Right lung (tissue), 5 donors: ENCODE data around the gene RTN4R. TPM values are rescaled to one million over a fixed set of nuclear protein-coding genes. Genes with fewer than 3 reads are reported as not detected.
A peak's percentile ranks its signal among the peaks of the same experiment; 100 is the strongest.
"Not testable (repeated sequence)": the region's sequence is repeated elsewhere in the genome, so short reads cannot be mapped to it uniquely, and the experiment has no call there.

Experiments used
- DNase-seq, 2 donors: peaks; one replicate each; pipeline ENCODE4 v3.0.0-alpha.2; 2013
- polyA plus RNA-seq, 5 donors: library from polyadenylated mRNA; unstranded; fragments of 120-200 nt; gene quantifications; one replicate each; pipeline versions ENCODE4 v1.2.1 to v1.2.3, GENCODE V29; 2013; ENCODE audit warnings: inconsistent platforms in 1 of 5, low replicate concordance in 1 of 5; ENCODE audit not compliant: insufficient read length in 5 of 5, insufficient read depth in 1 of 5

Gene RTN4R
- polyA plus RNA-seq, 5 donors, result 4.2 to 11.9 (median 4.9) TPM

GRCh38 chr22:20289182-20290044 lies 21.3 kb upstream of the RTN4R start:
- not testable (repeated sequence) for DNase-seq

- not testable (repeated sequence) for DNase-seq
These were observed 18.8 kb upstream of the RTN4R start for GRCh38 chr22:20286784-20287423.

GRCh38 chr22:20286312-20286660 lies 18.2 kb upstream of the RTN4R start:
- not testable (repeated sequence) for DNase-seq

DNA sequence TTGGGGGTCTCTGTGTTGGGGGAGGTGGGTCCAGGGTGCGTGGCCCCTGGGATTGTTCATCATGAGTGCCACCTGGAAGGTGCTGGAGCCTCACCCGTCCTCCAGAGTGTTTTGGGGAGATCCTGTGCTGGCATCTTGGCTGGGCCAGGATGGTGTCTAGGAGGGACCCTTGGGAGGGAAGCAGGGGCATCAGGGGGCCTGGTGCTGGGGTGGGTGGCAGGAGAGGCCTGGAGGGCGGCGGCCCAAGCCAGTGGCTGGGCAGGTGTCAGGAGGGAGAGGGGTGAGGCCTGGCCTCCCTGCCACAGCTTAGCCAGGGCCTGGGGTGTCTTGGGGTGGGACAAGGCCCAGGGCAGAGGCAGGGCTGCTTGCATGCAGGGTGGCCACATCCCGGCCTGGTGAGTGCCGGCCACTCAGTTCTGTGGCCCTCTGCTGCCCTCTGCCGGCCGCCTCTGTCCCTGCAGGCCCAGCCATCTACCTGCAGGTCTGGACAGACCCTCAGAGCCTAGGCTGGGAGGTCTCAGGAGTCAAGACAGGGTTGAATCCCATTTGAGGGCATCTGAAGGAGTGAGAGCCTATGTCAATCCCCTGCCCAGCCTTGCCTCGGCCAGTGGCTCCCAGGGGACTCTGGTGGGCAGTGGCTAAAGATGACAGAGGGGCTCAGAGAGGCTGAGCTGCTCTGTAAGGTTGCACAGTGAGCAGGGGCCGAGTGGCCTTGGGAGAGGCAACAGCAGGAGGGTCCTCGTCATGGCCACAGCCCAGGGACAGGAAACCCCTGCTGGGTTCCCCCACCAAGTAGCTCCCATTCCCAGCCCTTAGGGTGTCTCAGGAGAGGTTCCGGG lies 17.6 kb upstream of the RTN4R start:
- peak in 1 of 2 donors; percentile 50 for DNase-seq

GRCh38 chr22:20284471-20285086 lies 16.5 kb upstream of the RTN4R start:
- DNase-seq, result no peak

GRCh38 chr22:20283674-20284066 lies 15.6 kb upstream of the RTN4R start:
- DNase-seq, result no peak

DNA sequence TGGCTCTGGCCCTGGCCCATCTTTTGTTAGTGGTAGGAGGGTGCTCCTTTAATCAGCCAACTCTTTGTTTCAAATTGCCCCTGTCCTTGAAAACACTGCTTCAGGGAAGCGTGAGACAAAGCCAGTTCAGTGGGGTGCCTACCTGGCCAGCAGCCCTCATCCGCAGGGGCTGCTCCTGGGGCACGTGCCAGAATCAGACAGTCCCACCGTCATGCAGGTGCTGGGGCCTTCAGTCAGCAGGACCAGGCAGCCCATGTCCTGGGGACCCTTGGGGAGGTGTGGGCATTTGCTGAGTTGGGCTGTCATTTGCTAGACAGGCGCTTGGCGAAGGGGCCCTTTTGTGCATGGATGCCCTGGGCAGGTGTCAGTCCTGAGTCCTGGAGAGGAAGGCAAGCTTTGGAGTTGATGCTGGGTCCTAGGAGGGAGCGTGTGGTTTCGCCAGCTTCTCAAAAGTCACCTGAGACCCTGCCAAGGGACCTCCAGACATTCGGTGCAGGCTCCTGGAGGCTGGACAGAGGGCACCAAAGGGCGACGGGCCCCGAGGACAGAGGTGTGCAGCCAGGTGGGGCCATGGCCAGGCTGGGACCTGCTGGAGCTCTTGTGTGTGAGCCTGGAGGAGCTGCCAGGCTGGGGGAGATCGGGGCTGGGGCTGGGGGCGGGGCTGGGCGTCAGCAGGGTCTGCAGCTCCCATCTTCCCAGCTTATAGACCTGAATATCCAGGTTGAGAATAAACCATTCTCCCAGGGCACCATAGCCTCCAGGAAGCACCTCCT lies 15.0 kb upstream of the RTN4R start:
- DNase-seq, result no peak

- DNase-seq, result no peak
These were observed 13.8 kb upstream of the RTN4R start for GRCh38 chr22:20281891-20282290.

DNA sequence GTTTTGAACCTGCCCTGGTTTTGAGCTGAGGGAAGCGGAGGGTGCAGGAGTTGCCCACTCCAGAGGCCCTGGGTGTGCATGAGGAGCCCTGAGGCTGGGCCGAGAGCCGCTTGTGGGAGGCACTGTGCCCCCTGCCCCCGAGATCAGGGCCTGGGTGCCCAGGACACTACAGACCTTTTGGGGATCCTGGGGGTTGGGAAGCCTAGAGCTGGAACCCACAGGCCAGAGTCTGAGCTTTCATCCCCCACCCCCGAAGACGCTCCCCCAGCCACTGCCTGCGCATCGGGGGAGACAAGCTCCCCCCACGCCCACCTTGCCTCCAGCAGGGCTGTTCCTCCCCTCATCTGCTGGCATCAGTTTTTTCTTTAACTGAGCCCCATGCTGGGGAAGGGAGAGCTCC lies 13.4 kb upstream of the RTN4R start:
- DNase-seq, result not testable (repeated sequence)

DNA sequence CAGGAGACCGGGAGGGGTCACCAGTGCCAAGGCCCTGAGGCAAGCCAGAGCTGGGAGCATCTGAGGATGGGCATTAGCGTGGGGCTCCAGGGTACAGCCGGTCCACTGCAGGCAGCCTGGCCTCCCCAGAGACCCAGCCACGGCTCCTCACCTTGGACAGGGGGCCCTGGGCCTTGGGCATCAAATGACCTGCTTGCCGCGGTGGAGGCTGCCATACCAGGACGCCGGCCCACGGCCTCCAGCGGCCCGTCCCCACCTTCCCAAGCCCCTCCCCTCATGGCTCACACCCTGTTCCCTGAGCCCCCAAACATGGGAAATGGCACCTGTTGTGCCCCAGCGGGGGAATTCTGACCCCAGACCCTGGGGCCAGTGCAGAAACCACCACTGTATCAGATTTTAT lies 12.7 kb upstream of the RTN4R start:
- no peak for DNase-seq

DNA sequence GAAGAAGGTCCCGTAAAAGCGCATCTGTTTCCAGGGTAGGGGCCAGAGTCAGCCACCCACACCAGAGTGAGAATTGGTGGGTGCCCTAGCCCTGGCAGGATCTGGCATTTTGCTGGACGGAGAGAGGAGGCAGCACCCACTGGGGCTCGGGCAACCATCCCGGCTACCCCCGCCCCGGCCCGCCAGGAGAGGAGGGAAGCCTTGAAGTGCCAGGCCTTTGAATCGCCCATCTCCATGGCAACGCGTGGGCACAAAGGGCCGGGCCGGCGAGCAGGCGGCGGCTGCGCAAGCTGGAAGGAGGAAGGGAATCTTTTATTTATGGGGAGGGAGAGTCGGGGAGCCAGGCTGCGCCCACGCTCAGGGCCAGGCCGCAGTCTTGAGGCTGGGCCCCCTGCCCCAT lies 12.0 kb upstream of the RTN4R start:
- DNase-seq, result not testable (repeated sequence)

GRCh38 chr22:20279662-20280134 lies 11.6 kb upstream of the RTN4R start:
- DNase-seq, result no peak

DNA sequence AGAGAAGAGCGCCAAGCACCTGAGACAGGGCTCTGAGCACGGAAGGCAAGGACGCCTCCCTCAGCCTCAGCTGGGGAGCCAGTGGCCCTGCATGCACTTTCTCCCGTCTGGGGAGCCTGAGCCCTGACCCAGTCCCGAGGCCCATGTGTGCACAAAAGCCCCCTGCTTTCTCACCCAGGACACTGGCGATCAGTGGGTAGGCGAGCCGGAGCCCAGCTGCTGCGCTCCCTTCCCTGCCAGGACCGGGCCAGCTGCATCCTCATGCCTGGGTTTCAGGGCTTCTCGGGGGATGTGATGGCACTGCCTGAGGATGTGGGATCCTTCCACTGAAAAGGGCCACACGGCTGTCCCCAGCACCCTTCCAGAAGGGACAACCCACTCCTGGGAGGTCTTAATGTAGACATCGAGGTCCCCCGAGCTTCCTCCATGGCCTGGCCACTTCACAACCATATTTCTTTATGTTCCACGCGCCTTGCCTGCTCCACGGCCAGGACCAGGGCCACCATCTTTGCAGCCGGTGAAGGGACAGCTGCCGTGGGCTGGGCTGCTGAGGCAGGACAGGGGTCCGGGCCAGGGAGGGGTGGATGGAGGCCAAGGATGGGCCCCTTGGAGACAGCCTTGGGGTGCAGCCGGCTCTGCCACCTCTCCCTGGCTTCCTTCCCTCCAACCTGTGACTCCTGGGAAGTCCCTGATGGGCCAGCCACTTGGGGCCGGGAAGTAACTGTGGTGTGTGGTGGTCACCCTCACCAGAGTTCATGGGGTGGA lies 10.8 kb upstream of the RTN4R start:
- DNase-seq, result not testable (repeated sequence)

DNA sequence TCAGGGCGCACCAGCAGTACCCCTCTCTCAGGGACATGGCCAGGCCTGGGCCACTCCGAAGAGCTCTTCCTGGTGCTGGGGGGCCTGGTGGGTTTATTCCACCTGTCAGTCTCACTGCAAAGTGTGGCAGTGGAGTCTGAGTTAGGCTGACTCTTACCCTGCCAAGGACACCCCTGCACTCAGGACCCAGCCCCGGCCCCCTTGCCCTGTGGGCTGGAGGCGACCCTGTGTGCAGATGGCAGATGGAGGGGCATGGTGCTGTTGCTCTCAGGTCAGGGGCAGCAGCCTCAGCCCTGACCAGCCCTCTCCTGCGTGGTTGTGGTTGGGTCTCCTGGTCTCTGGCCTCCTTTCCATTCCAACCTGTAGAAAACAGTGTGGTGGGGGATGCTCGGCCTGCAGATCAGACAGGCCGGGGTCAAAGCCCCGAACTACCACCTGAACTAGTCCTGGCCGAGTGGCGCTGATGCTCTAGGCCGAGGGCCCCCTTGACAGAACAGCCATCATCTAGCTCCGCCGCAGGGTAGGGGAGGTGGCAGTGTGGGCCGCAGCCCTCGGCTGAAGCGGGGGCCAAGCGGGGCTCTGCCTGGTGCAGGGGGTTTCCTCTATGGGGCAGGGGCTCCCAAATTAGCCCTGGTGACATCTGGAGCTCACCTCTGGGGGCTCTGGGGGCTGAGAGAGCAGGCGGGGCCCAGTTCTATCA lies 10.0 kb upstream of the RTN4R start:
- not testable (repeated sequence) for DNase-seq

DNA sequence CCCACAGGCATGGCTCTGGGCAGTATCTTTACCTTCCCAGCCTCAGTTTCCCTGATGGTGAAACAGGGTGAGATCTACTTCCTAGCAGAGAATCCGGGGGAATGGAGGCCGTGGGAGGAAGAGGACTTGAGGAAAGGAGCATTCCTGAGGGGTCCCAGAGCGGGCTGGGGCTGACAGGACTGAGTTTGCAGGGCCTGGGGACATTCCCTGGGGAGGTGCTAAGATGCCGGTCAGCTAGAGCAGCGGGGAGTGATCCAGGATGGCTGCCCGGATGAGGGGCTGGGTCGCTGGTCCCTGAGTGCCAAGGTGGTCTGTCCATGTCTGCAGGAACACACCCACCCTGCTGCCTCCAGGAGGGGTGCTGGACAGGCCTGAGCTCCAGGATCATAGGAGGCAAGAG lies 8.3 kb upstream of the RTN4R start:
- no peak for DNase-seq

GRCh38 chr22:20275836-20276235 lies 7.7 kb upstream of the RTN4R start:
- DNase-seq, result no peak

- not testable (repeated sequence) for DNase-seq
These were observed 7.2 kb upstream of the RTN4R start for GRCh38 chr22:20275325-20275724.

- DNase-seq, result not testable (repeated sequence)
These were observed 6.3 kb upstream of the RTN4R start for GRCh38 chr22:20274374-20274773.

DNA sequence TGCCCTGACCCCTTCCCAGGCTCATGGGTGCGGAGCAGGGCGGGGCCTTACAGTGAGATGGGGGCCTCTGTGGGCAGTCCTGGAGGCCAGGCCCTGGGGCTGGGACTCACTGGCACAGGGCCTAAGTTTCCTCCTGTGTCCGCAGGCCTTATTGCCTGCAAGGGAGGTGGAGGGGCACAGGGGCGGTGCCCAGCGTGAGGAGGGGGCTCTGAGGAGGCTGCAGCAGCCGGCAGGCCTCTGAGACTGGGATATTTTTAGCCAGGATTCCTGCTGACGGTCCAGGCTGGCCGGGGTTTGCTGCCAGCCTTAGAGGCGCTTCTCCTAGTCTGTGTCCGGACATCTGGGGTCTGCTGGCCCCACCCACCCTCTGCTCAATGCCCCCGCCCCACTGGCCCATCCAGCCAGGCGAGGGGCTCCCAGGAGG lies 5.7 kb upstream of the RTN4R start:
- DNase-seq, result no peak

DNA sequence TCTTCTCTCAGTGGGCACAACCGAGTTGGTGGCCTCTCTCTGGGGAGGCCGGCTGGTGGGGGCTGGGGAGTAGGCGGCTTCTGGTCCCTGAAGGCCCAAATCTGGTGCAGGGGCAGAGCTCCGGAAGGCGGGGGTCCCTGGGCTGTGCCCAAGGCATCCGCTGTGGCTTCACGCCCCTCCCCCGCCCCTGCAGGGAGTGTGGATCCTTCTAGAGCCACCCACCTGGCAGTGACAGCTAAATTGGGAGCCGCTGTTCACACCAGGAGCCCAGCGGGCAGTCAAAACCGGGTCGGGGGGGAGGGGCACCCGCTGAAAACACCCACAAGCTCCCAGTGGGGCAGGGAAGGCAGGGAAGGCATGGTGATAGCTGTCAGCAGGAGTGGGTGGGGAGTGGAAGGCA lies 4.6 kb upstream of the RTN4R start:
- no peak for DNase-seq
